ENCODE data around the gene SYNJ2. TPM values are rescaled to one million over a fixed set of nuclear protein-coding genes. Genes with fewer than 3 reads are reported as not detected.

SYNJ2 gene
- total RNA-seq, 1 experiment from 2014 or later, result 24.5 TPM

DNA sequence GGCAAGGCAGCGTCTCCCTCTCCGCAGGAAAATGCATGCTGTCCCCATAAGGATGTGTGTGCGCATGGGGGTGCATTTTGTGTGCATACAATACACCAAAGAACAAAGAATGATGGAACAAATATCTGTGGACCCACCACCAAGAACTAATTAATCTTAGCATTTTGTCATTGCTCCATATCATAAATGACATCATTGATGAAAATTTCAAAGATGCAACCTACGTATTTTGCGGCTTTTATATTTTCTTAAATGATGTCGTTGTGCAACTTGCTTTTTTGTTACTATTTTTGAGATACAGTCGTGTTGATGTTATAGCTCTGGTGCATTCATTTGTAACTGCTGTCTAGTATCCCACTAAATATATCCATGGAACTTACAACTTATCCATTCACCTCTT, 96.7 kb downstream of the SYNJ2 start:
- Mint-ChIP-seq H3K4me1 (no peaks in the 10 kb centered on the region; a peak in 1 of 4 replicates), H3K36me3 (ENCODE audit: insufficient read depth in 1 of 3, low read depth in 3 of 3) (peaks cover 15 to 78% (median 20%) of the 10 kb centered on the region in 3 experiments), H3K27ac (no peak overlapping the region), H3K4me3 (no peak overlapping the region), H3K9me3 (no peaks in the 10 kb centered on the region), H3K27me3 (ENCODE audit: low read depth) (no peaks in the 10 kb centered on the region; the same call in 1 of the 2 replicates)
- Histone ChIP-seq H2BK20ac (ENCODE audit: low read depth, low read length, poor library complexity, severe bottlenecking) (no peak overlapping the region), H3K23ac (ENCODE audit: insufficient read length, low read depth, low read length) (no peak overlapping the region), H4K5ac (ENCODE audit: insufficient read length, low read depth, low read length) (no peak overlapping the region), H2AK5ac (ENCODE audit: insufficient read length, low read length) (no peak overlapping the region), H3K27ac (ENCODE audit: insufficient read length, low read depth, low read length) (no peak overlapping the region), H3K56ac (ENCODE audit: insufficient read length, low read depth, low read length) (no peak overlapping the region), H3K23me2 (ENCODE audit: insufficient read length, low read depth, low read length, poor library complexity, severe bottlenecking) (no peaks in the 10 kb centered on the region), H3K4me2 (ENCODE audit: insufficient read depth, insufficient read length, low read length) (no peak overlapping the region), H4K91ac (ENCODE audit: insufficient read length, low read depth, low read length) (no peak overlapping the region), H3T11ph (ENCODE audit: low read length) (no peak overlapping the region), H2BK15ac (ENCODE audit: low read depth, low read length) (no peak overlapping the region), H2BK12ac (ENCODE audit: insufficient read length, low read depth, low read length) (no peak overlapping the region), H3K18ac (ENCODE audit: insufficient read length, low read depth, low read length) (no peak overlapping the region), H4K20me1 (ENCODE audit: control insufficient read depth, insufficient read depth, insufficient read length) (no peaks in the 10 kb centered on the region), H2AFZ (ENCODE audit: low read length) (no peak overlapping the region), H2BK120ac (ENCODE audit: low read depth, low read length, poor library complexity, severe bottlenecking) (no peak overlapping the region), H3K14ac (ENCODE audit: insufficient read depth, low read length) (no peak overlapping the region), H4K8ac (replicated peaks; ENCODE audit: insufficient read length, low read depth, low read length) (no peak overlapping the region), H3K4me1 (ENCODE audit: insufficient read depth, low read length) (no peaks in the 10 kb centered on the region), H3K79me2 (ENCODE audit: insufficient read depth, low read length) (no peaks in the 10 kb centered on the region), H3K9ac (ENCODE audit: extremely low read depth, insufficient read length, low read length) (no peak overlapping the region), H3K27me3 (ENCODE audit: insufficient read depth, low read length) (no peaks in the 10 kb centered on the region), H3K79me1 (ENCODE audit: insufficient read depth, low read depth, low read length, poor library complexity, severe bottlenecking) (no peaks in the 10 kb centered on the region), H3K9me3 (ENCODE audit: control insufficient read depth, low read depth, low read length) (no peaks in the 10 kb centered on the region), H2BK5ac (ENCODE audit: insufficient read length, low read length) (no peak overlapping the region), H3K4ac (ENCODE audit: low read depth, low read length) (no peak overlapping the region)
- no CpG with 5 or more reads among the region's 7 CpGs for WGBS (ENCODE audit: extremely low coverage, insufficient read length, low lambda C conversion rate)
- no peak for DNase-seq
- TF ChIP-seq, protein P1, sequence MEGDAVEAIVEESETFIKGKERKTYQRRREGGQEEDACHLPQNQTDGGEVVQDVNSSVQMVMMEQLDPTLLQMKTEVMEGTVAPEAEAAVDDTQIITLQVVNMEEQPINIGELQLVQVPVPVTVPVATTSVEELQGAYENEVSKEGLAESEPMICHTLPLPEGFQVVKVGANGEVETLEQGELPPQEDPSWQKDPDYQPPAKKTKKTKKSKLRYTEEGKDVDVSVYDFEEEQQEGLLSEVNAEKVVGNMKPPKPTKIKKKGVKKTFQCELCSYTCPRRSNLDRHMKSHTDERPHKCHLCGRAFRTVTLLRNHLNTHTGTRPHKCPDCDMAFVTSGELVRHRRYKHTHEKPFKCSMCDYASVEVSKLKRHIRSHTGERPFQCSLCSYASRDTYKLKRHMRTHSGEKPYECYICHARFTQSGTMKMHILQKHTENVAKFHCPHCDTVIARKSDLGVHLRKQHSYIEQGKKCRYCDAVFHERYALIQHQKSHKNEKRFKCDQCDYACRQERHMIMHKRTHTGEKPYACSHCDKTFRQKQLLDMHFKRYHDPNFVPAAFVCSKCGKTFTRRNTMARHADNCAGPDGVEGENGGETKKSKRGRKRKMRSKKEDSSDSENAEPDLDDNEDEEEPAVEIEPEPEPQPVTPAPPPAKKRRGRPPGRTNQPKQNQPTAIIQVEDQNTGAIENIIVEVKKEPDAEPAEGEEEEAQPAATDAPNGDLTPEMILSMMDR (conservative IDR thresholded peaks at IDR 0.05), result no peak
